ENCODE measurements around the gene CPHXL2. TPM values are rescaled to one million over a fixed set of nuclear protein-coding genes. Genes with fewer than 3 reads are reported as not detected.

CPHXL2 gene
- total RNA-seq, 1 donor from 2014 or later = not detected

DNA sequence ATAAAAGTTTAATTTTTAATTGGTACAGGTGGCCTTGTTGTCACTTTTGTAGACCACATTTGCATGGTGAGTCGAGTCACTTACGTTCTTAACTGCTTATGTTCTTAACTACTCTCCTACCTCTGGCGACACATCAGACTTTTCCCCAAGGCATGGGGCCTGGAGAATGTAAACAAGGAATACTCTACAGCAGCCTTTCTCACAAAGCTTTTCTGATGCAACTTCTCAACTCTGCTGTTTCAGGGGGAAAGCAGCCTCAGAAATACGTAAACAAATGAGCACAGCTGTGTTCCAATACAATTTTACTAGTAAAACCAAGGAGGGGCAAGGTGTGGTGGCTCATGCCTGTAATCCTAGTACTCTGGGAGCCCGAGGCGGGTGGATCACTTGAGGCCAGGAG is 36.2 kb downstream of the CPHXL2 start:
- DNase-seq = no peak

GRCh38 chr16:75635036-75635435 is 41.8 kb downstream of the CPHXL2 start:
- no peak for DNase-seq

DNA sequence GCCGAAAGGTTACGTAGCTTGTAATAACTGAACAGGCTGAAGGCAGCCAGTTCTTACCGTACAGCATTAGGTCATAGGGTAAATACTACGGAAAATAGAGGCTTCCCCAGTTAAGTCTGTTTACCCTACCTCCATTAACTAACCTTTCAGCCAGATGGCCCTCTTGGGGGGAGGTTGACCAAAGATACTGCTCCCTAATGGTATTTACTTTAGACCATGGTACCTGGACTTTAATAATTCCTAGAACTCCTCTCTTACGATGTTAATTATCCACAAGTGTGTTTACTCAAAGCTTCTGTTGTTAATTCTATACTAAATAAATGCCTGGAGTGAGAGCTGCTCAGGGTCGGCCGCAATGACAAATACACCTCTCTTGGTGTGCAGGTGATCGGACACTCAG is 44.0 kb downstream of the CPHXL2 start:
- no peak for DNase-seq

GRCh38 chr16:75630052-75630451 is 46.8 kb downstream of the CPHXL2 start:
- no peak for DNase-seq

DNA sequence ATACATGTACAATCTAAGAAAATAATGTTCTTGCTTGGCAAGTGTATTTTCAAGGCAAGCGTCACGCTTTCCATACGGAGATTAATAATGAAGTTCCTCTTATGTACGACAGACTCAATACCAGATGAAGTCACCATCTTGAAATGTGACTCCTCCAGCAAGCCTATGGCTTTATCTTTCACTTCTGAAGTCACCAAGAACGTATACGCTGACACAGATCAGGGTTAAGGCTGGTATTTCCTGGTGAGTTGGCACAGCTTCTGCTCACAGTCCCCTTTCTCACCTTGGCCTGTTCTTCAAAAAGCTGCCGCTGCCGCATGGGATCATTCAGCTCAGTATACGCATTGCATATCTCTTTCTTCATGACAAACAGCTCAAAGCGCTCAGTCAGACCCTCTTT is 47.7 kb downstream of the CPHXL2 start:
- DNase-seq = no peak

- no peak for DNase-seq
Measured at GRCh38 chr16:75628351-75628750, 48.5 kb downstream of the CPHXL2 start.

GRCh38 chr16:75627851-75628250 is 49.0 kb downstream of the CPHXL2 start:
- no peak for DNase-seq

GRCh38 chr16:75626806-75627205 is 50.0 kb downstream of the CPHXL2 start:
- DNase-seq = no peak

GRCh38 chr16:75624921-75625334 is 51.9 kb downstream of the CPHXL2 start:
- no peak for DNase-seq

DNA sequence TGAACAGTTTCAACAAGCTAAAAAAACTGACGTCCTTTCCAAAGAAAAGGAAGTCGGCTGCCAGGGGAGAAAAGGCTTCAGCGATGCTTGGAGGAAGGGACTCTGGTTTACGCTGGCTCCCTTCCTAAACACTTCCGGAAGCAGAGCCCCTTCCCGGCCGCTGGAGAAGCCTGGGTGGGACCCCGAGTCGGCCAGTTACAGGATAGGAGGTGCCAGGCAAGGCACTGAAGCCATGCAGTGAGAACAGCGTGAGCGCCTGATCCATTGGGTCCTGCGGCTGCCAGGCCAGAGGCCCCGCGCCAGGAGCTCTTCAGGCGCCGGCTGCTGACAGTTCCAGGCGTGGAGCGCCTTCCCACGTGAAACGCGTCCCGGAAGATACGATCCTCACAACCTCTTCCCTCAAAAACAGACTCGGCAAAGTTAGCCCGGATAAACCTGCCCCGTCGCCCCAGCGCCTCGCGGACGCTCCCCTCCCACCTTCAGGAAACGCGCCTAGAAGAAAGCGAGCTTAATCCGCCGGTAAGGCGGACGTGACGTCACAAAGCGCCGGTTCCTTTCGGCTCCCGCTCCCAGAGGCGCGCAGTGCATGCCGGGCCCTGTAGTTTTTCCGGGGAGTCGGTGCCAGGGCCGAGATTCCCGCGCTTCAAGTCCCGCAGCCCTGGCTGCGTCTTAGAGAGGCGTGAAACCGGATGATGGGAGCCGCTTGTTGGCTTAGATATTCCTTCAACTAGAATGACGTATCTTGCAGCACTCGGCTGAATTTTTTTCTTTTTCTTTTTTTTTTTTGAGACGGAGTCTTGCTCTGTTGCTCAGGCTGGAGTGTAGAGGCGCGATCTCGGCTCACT is 53.8 kb downstream of the CPHXL2 start, which contains the start of gene ADAT1:
Gene ADAT1 (minus strand): TSS at position 521 of the 845 bp plus-strand sequence. CDS start 2,482 bp downstream, outside the sequence.
- DNase-seq = peak; percentile 94

GRCh38 chr16:75621170-75621477 is 55.7 kb downstream of the CPHXL2 start:
- DNase-seq = no peak

- no peak for DNase-seq
Measured at GRCh38 chr16:75620326-75621169, 56.3 kb downstream of the CPHXL2 start.

- DNase-seq = no peak
Measured at GRCh38 chr16:75618780-75619179, 58.0 kb downstream of the CPHXL2 start.

GRCh38 chr16:75617121-75617520 is 59.7 kb downstream of the CPHXL2 start:
- DNase-seq = no peak

- DNase-seq = no peak
Measured at GRCh38 chr16:75616521-75617010, 60.2 kb downstream of the CPHXL2 start.

DNA sequence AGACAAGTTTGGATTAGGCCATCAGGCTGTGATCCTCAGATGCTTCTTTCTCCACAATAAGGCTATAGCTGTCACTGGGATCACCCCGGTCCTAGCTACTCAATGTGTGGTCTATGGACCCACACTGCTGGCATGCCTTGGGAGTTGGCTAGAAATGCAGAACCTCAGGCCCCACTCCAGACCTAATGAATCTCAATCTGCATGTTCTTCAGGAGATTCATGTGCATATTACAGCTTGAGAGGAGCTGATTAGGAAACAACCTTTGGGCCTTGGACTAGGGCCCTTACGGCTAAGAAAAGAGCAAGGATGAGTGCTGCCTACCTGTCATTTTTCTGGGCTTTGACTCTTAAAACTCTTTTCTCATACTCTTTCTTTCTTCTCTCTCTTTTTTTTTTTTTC is 61.2 kb downstream of the CPHXL2 start:
- DNase-seq = no peak

DNA sequence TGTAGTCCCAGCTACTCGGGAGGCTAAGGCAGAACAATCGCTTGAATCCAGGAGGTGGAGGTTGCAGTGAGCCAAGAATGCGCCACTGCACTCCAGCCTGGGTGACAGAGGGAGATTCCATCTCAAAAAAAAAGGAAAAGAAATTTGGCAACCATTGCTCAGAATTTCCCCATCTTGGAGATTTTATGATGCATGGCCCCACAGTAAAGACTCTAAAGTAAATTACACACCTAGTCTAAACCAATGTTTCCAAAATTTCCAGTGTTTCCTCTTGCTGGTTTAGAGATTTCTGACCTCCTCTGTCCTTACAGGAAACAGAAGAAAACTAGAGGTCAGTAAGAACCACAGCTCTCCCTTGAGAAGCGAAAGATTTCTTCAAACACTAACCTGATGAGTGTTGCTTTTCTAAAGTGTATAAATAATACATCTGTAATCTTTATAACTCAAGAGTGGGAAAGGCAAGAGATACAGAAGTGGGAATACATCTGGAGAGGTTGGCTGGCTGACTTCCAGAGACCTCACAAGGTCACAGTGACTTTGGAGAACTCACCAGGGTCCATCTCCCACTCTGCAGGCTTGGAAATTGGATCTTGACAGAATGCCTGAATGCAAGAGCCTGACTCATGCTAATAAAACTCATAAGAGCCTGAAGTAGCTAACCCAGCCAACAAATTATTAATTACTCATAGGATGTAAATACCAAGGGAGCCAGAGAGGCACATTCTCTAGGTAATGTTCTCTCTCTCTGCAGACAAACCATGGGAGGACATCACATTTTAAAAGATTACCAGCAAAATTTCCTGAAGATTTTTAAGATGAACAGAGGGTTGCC is 62.5 kb downstream of the CPHXL2 start:
- no peak for DNase-seq

Small RNA genes lying within 50 kb of the gene (small RNA-seq; reads per million reads assigned to genes)
- gene RN7SL520P = not detected

Other genes with a start within 250 kb of the CPHXL2 start
- gene CFDP1, start 243.5 kb downstream of the CPHXL2 start, total RNA-seq = 37.3 TPM
- 30.7 TPM for gene TMEM170A, start 212.3 kb downstream of the CPHXL2 start, total RNA-seq
- 0.94 TPM for gene CHST6, start 181.6 kb downstream of the CPHXL2 start, total RNA-seq
- gene CHST5, start 140.9 kb downstream of the CPHXL2 start, total RNA-seq = 0.16 TPM
- 17.0 TPM for gene TMEM231, start 120.8 kb downstream of the CPHXL2 start, total RNA-seq
- 80.3 TPM for gene GABARAPL2, start 110.6 kb downstream of the CPHXL2 start, total RNA-seq
- 55.2 TPM for gene ADAT1, start 53.7 kb downstream of the CPHXL2 start, total RNA-seq
- 79.4 TPM for gene KARS1, start 29.3 kb downstream of the CPHXL2 start, total RNA-seq
- gene TERF2IP, start 29.2 kb downstream of the CPHXL2 start, total RNA-seq = 143 TPM
- not detected for gene DUXB, start 24.5 kb upstream of the CPHXL2 start, total RNA-seq
- not detected for gene CPHXL, start 49.5 kb upstream of the CPHXL2 start, total RNA-seq